Measurements from ENCODE around the gene WDR48. TPM values are rescaled to one million over a fixed set of nuclear protein-coding genes. Genes with fewer than 3 reads are reported as not detected.
A peak's percentile ranks its signal among the peaks of the same experiment; 100 is the strongest.

Gene WDR48
- total and polyA plus RNA-seq, 9 of the 15 experiments (the other 6 are each of a cell fraction or from before 2014, with no cell fraction given) = 26.6 to 70.6 (median 48.0) TPM

DNA sequence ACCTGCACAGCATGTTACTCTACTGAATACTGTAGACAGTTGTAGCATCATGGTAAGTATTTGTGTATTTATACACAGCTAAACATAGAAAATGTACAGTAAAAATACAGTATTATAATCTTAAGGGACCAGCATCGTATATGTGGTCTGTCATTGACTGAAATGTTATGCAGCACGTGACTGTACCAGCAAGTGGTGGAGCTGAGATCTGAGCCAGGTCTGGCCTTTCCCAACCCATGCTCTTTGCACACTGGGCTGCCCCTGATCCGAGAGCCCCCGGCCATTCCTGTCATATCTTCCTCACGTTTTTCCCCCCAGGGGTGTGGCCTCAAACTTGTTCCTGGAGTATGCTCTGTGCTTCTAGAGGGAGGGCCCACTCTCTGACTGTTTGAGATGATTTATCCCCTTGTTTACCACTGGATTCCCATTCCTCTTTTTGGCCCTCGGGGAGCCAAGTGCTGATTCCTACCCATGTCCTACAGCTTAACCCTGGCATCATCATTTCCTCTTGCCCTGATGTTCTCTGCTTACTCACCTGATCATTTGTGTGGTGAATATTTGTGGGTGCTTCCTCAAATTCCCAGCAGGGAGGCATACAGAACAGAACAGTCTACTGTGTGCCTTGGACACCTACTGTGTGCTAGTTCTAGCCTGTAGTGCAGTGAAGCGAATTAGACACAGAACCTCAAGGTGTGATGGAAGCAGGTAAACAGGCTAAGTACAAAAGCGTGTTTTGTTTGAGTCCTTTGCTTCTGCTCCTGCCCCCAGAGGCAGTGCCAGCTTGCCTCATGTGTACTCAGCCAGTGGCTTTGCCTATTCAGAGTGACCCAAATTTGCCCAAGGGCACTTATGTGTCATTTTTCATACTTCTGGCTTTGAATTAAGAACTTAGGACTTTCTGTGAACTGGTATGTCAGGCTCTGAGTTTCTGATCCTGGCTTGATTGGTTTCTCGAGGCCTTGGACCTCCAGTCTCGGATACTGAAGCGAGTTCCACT, 80.6 kb downstream of the WDR48 start (continued):
- no peak for TF ChIP-seq MTA2 (IDR thresholded peaks at IDR 0.05; ENCODE audit: low read depth)

DNA sequence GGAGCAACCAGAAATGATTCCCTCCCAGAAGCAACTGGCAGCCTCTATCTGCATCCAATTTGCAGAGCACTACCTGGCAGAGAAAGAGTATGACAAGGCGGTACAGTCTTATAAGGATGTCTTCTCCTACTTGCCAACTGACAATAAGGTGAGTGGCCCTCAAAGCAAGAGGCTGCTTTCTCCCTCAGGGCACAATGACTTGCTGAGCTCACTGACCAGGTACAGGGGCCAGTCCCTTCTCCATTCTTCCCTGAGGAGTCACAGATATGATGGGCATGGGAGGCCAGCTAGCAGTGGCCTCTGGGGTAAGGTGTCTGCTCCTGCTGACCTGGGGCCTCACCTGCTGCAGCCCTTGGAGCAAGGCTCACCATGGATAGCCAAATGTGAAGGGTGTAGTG, 81.3 kb downstream of the WDR48 start:
- Histone ChIP-seq H3K9me3 (replicated peaks; ENCODE audit: control insufficient read depth, insufficient read depth, low read depth, low read length) (no peaks in the 10 kb centered on the region), H3K79me2 (ENCODE audit: control insufficient read depth, insufficient read depth, low read length) (no peaks in the 10 kb centered on the region), H3K4me2 (ENCODE audit: insufficient read depth, low read length) (no peak overlapping the region), H3K9me1 (ENCODE audit: control insufficient read depth, insufficient read depth, low read length) (no peaks in the 10 kb centered on the region), H4K20me1 (replicated peaks; ENCODE audit: control insufficient read depth, insufficient read depth, low read length) (no peaks in the 10 kb centered on the region), H3K4me1 (replicated peaks in 1 of 2; ENCODE audit: control insufficient read depth in 2 of 2, insufficient read depth in 2 of 2, low read length in 2 of 2) (peaks cover 0 to 13% of the 10 kb centered on the region in 2 experiments; a peak in 2 of 5 replicates), H2AFZ (ENCODE audit: low read depth, low read length) (no peak overlapping the region), H3K9ac (ENCODE audit: insufficient read depth in 1 of 2, low read depth in 2 of 2, low read length in 2 of 2) (peak overlapping the region in 1 of 2 experiments; percentile 33; a peak in 1 of 4 replicates), H3K36me3 (ENCODE audit: control insufficient read depth, insufficient read depth, low read length) (no peaks in the 10 kb centered on the region), H3K27ac (ENCODE audit: extremely low read depth, low read depth, low read length) (no peak overlapping the region), H3K4me3 (no peak overlapping the region), H3K27me3 (ENCODE audit: control insufficient read depth in 2 of 2, insufficient read depth in 2 of 2, low read length in 2 of 2) (peaks cover 0 to 9% of the 10 kb centered on the region in 2 experiments; a peak in 1 of 5 replicates)
- ChIA-PET CTCF (ENCODE audit: low intra/inter-chr PET ratio) (no interaction called here), POLR2A (interaction anchor here (0.6 to 1.8 kb wide), 3 partner anchors 8 to 225 kb away, joined by 3 to 7 read pairs (median 5); no protein-coding TSS in a partner anchor)
- intact Hi-C loops (cut with micrococcal nuclease) = no loop called here
- FAIRE-seq = no peak
- BruUV-seq (replicated peaks) = no TSS peak
- in situ Hi-C loops (cut with MboI) = no loop called here
- DNase-seq (ENCODE audit: extremely low read depth in 1 of 4, low spot score in 3 of 4) = no peak
- ATAC-seq = no peak
- 19% methylated on average over 1 of the region's 1 CpG for WGBS (ENCODE audit: insufficient coverage, low coverage, missing lambda C conversion rate)
- TF ChIP-seq ARNT (IDR thresholded peaks at IDR 0.05) = no peak
- TF ChIP-seq EZH2 (IDR thresholded peaks at IDR 0.05; ENCODE audit: borderline replicate concordance, low read depth, low read length) = no peak
- TF ChIP-seq KDM4B (IDR thresholded peaks at IDR 0.05; ENCODE audit: borderline replicate concordance in 2 of 2, low read depth in 1 of 2) = no peak
- no peak for TF ChIP-seq WHSC1 (IDR thresholded peaks at IDR 0.05; ENCODE audit: low read length)
- no peak for TF ChIP-seq ZBTB17 (CRISPR knock-in tag; IDR thresholded peaks at IDR 0.05)
- TF ChIP-seq ZNF655 (CRISPR knock-in tag; IDR thresholded peaks at IDR 0.05) = no peak
- TF ChIP-seq ZNF217 (CRISPR knock-in tag; IDR thresholded peaks at IDR 0.05) = no peak
- no peak for TF ChIP-seq TGIF2 (CRISPR knock-in tag; IDR thresholded peaks at IDR 0.05)
- TF ChIP-seq, protein P1, sequence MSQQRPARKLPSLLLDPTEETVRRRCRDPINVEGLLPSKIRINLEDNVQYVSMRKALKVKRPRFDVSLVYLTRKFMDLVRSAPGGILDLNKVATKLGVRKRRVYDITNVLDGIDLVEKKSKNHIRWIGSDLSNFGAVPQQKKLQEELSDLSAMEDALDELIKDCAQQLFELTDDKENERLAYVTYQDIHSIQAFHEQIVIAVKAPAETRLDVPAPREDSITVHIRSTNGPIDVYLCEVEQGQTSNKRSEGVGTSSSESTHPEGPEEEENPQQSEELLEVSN (IDR thresholded peaks at IDR 0.05; ENCODE audit: borderline replicate concordance in 1 of 2, extremely low read depth in 1 of 2, insufficient read depth in 1 of 2, insufficient read length in 1 of 2, low read depth in 1 of 2, low read length in 1 of 2, poor library complexity in 1 of 2, severe bottlenecking in 1 of 2) = no peak
- no peak for TF ChIP-seq SIN3A (IDR thresholded peaks at IDR 0.05; ENCODE audit: borderline replicate concordance in 2 of 2, control insufficient read depth in 1 of 2, low read depth in 2 of 2, low read length in 2 of 2)
- TF ChIP-seq, protein P2, sequence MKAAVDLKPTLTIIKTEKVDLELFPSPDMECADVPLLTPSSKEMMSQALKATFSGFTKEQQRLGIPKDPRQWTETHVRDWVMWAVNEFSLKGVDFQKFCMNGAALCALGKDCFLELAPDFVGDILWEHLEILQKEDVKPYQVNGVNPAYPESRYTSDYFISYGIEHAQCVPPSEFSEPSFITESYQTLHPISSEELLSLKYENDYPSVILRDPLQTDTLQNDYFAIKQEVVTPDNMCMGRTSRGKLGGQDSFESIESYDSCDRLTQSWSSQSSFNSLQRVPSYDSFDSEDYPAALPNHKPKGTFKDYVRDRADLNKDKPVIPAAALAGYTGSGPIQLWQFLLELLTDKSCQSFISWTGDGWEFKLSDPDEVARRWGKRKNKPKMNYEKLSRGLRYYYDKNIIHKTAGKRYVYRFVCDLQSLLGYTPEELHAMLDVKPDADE (conservative IDR thresholded peaks at IDR 0.05; ENCODE audit: control insufficient read depth, low read depth, low read length) = no peak
- TF ChIP-seq TFAM (CRISPR knock-in tag; conservative IDR thresholded peaks at IDR 0.05) = no peak
- TF ChIP-seq TEAD2 (tag; IDR thresholded peaks at IDR 0.05) = no peak
- no peak for TF ChIP-seq MAFK (IDR thresholded peaks at IDR 0.05; ENCODE audit: low read length)
- no peak for TF ChIP-seq SMARCB1 (IDR thresholded peaks at IDR 0.05; ENCODE audit: insufficient read length, low read depth)
